Upper lobe of left lung (tissue), 4 donors: ENCODE results near the gene DCANP1.

Experiments
- EP300 ChIP-seq, 4 donors: sonication (generic); formaldehyde crosslinking; IDR thresholded peaks; one replicate each; pipeline ENCODE4 v1.5.1; 2017; ENCODE audit warnings: antibody characterized with exemption in 4 of 4, control low read depth in 2 of 4
- POLR2A ChIP-seq, 4 donors: fragments of 450-650 bp; IDR thresholded peaks; one replicate each; pipeline ENCODE4 v1.5.1; 2016 to 2017; ENCODE audit warnings: antibody characterized with exemption in 4 of 4, mild to moderate bottlenecking in 2 of 4
- POLR2AphosphoS5 ChIP-seq, 2 donors: sonication (generic); formaldehyde crosslinking; IDR thresholded peaks; one replicate each; pipeline ENCODE4 v1.5.1; 2017; ENCODE audit warnings: antibody characterized with exemption in 2 of 2
- TF ChIP-seq, protein P1 (sequence below), 6 experiments: fragments of 450-650 bp in 4 of 6; fragments of 200-600 bp in 2 of 6; sonication (generic) in 2 of 6; IDR thresholded peaks; one replicate each; pipeline ENCODE4 v1.5.1; 2016 to 2019; ENCODE audit warnings: antibody characterized with exemption in 6 of 6

DNA sequence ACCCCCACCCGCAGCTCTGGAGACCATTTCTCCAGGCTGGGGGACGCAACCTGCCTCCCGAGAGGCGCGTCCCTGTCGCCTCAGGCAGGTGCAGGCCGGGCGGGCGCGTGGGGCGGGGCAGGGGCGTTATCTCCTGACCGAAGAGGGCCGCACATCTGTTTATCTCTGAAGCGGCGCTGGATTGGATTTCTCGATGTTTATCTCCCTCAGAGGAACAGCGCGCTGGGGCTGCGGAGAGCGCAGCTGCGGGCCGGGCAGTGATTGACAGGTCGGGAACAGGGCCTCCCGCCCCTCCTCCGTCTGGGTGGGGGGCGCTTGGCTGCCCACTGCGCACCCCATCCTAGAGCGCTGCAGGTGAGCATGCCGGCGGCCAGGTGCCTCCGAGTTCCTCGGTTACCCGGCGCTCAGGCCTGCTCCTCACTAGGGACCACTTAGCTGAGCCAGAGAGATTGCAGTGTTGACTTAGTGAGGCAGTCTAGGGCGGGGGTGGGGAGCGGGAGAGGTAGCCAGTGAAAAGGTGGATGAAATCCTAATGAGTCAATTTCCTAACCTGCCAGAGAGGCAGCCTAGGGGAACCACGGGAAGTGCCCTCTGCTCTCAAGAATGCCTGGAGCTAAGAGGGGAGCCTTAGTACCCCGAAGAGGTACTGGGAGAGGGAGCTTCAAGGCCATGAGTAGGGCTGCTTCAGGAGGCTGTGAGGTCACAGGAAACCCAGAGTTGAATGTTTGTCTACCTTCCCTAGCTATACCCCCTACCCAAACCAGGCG is 44.6 kb upstream of the DCANP1 start:
- TF ChIP-seq, protein P1, sequence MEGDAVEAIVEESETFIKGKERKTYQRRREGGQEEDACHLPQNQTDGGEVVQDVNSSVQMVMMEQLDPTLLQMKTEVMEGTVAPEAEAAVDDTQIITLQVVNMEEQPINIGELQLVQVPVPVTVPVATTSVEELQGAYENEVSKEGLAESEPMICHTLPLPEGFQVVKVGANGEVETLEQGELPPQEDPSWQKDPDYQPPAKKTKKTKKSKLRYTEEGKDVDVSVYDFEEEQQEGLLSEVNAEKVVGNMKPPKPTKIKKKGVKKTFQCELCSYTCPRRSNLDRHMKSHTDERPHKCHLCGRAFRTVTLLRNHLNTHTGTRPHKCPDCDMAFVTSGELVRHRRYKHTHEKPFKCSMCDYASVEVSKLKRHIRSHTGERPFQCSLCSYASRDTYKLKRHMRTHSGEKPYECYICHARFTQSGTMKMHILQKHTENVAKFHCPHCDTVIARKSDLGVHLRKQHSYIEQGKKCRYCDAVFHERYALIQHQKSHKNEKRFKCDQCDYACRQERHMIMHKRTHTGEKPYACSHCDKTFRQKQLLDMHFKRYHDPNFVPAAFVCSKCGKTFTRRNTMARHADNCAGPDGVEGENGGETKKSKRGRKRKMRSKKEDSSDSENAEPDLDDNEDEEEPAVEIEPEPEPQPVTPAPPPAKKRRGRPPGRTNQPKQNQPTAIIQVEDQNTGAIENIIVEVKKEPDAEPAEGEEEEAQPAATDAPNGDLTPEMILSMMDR (IDR thresholded peaks at IDR 0.05) = no peak
- TF ChIP-seq POLR2A (IDR thresholded peaks at IDR 0.05) (no peak), EP300 (IDR thresholded peaks at IDR 0.05) (no peak), POLR2AphosphoS5 (IDR thresholded peaks at IDR 0.05) (no peak)
